GM19025 (cell line): ENCODE results near the gene NAT9.

ENCODE experiments used
- ATAC-seq: cut with Tn5 transposase; IDR thresholded peaks from one replicate; pipeline ENCODE4 v1.9.1; 2021; ENCODE audit warnings: mild to moderate bottlenecking, low read depth, moderate library complexity; ENCODE audit not compliant: unreplicated experiment

The NAT9 gene

DNA sequence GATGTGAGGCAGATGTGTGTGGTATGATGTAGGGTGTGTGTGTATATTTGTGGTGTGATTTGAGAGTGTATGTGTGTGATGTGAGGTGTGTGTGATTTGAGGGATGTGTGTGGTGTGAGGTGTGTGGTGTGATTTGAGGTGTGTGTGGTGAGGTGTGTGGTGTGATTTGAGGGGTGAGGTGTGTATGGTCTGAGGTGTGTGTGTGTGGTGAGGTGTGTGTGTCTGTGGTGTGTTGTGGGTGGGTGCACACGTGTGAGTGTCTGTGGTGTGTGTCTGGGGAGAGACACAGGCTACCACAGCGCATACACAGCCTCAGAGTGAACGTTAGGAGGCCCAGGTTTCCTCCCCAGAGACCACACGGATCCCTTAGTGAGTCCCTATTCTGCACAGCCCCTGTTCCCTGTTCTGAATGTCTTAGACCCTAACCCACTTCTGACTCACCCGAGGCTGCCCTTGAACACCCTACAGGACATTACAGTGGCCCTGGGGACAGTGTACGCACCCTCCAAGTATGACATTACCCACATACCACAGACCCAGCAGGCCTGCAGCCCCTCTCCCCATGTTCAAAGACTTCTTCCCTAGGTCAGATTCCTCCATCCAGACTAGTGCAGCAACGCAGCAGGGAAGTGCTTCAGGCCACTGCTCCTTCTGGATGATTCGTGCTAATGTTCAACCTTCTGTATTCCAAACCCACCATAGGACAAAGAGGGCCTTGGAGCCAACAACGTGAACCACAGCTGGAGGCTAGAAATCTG is 42.6 kb downstream of the NAT9 start:
- no peak for ATAC-seq

DNA sequence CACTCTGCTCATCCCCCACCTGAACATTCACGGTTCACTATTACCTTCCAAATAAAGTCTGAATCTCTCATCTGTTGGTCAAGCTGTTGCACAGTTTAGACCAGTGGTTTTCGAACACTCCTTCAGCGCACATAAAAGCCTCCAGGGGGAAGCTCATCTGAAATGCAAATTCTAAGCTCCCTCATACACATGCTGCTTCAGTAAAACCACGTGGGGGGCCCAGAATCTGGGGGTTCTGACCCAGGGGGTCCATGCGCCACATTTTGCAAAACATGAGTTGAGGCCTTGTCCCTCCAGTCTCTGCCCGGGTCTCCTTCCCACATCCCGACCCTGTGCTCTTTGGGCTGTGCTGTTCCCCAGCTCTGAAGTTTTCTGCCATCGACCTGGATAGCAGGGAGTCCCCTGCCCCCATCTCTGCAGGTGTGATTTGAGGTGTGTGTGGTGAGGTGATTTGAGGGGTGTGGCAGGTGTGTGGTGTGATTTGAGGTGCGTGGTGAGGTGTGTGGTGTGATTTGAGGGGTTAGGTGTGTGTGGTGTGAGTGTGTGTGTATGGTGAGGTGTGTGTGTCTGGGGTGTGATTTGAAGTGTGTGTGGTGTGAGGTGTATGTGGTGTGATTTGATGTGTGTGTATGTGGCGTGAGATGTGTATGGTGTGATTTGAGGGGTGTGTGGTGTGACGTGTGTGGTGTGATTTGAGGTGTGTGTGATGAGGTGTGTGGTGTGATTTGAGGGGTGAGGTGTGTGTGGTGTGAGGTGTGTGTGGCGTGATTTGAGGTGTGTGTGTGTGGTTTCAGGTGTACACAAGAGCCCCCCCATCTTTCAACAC is 43.9 kb downstream of the NAT9 start:
- ATAC-seq = no peak

- ATAC-seq = no peak
These were observed 44.9 kb downstream of the NAT9 start for GRCh38 chr17:74731347-74731605.

- no peak for ATAC-seq
These were observed 45.4 kb downstream of the NAT9 start for GRCh38 chr17:74730491-74731346.

DNA sequence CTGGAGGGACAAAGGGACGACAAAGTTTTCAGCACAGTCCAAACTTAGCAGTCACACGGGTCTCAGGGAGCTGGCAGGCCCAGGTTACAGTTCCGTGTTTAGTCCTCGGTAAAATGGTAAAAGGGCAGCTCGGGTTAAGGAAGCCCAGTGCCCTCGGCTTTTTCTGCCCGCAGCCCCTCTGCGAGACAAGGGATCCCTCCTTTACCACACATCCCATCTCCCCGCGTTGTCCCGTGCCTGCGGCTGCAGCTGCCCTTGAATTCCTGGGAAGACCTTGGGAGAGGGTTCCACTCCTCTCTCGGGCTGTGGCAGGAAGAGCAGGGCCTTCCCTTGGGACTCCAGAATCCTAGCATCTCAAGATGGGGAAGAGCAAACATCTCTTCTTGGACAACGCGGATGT is 46.3 kb downstream of the NAT9 start:
- ATAC-seq = no peak

GRCh38 chr17:74729368-74729767 is 46.8 kb downstream of the NAT9 start:
- ATAC-seq = no peak

DNA sequence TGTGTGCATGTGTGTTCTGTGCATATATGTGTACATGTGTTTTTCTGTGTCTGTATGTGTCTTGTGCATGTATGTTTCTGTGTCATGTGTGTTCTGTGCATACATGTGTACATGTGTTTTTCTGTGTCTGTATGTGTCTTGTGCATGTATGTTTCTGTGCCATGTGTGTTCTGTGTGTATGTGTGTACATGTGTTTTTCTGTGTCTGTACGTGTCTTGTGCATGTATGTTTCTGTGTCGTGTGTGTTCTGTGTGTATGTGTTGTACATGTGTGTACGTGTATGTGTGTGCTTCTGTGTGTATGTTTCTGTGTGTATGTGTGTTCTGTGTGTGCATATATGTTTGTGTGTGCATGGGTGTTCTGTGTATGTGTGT is 47.5 kb downstream of the NAT9 start:
- ATAC-seq = no peak

- ATAC-seq = no peak
These were observed 48.0 kb downstream of the NAT9 start for GRCh38 chr17:74728033-74728701.

- no peak for ATAC-seq
These were observed 51.0 kb downstream of the NAT9 start for GRCh38 chr17:74725111-74725510.

GRCh38 chr17:74723891-74724290 is 52.3 kb downstream of the NAT9 start:
- no peak for ATAC-seq

DNA sequence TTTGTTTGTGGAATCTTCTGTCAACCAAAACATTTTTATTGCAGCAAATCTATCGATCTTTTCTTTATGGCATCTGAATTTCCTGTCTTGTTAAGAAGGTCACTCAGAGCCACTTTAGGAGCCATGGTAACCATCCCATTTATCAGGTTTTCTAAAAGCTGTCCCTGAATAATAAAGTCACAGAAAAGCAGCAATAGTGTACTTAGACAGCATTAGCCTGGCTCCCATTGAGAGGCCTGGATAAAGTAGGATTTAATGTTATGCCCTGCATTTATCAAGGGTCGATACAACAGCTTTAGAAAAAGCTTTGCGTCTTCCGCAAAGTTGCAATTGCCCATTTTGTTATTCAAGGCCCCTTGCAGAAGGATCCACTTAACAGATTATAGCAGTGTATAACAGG is 53.4 kb downstream of the NAT9 start:
- no peak for ATAC-seq
